Ureter (tissue), 1 donor: ENCODE data around the gene GOT1. TPM values are rescaled to one million over a fixed set of nuclear protein-coding genes. Genes with fewer than 3 reads are reported as not detected.

ENCODE experiments used
- DNase-seq: peaks from one replicate; pipeline ENCODE4 v3.0.0-alpha.2; 2020; ENCODE audit warnings: low spot score
- total RNA-seq: library from RNA; stranded (reverse); gene quantifications from one replicate; pipeline ENCODE4 v1.2.4, GENCODE V29; 2023
- donor health status: DM: yes; HTN: yes; CAD: no.

GOT1 gene
- total RNA-seq, 1 donor from 2014 or later = 41.3 TPM

GRCh38 chr10:99433378-99434020 is 3.1 kb upstream of the GOT1 start:
- no peak for DNase-seq

DNA sequence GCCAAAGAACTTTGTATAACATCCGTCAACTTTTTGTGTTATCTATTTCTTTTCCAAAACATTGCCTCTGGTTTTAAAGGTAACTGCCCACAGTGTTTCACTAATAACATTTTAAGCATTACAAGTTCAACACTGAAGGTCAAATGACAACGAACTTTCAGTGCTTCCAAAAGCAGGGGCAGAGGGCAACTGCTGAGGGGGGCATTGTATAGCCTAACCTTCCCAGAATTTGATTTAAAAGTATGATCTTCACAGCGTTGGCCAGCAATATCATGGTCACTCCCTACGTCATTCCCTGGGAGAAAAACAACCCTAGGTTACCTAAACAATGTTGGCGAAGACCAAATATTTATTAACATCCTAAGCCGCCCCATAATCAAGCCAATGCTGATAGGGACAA is 2.5 kb upstream of the GOT1 start:
- DNase-seq = no peak

DNA sequence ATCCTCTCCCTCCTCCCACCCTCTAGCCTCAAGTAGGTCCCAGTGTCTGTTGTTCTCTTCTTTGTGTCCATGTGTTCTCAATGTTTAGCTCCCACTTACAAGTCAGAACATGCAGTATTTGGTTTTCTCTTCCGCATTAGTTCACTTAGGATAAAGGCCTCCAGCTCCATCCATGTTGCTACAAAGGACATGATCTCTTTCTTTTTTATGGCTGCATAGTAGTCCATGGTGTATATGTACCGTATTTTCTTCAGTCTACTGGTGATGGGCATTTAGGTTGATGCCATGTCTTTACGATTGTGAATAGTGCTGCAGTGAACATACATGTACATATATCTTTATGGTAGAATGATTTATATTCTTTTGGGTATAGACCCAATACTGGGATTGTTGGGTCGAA is 1.6 kb upstream of the GOT1 start:
- DNase-seq = no peak

DNA sequence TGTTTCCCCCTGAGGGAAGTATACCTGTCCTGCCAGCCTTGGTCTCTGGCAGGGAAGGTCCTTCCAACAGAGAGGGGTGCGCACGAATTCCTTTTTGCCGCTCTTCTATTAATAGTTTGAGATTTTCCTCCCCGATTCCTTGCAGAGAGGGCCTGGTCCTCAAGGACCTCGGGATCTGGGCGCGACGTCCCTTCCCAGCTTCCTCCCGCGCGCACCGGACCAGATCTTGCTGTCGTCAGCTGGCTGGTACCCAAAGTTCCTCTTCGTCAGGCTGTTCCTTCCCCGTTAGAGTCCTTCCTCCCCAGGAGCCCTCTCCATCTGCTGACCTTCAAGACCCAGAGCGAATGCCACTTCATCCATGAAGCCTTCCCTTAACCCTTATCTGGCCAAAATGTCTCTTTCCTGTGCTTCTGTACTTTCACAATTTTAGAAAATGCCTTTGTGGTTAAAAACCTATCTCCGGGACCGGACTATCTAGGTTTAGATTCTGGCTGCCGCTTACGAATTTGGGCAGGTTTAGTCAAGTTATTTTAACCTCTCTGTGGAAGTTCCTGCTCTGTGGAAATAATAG is 851 bp upstream of the GOT1 start:
- DNase-seq = peak; percentile 76

DNA sequence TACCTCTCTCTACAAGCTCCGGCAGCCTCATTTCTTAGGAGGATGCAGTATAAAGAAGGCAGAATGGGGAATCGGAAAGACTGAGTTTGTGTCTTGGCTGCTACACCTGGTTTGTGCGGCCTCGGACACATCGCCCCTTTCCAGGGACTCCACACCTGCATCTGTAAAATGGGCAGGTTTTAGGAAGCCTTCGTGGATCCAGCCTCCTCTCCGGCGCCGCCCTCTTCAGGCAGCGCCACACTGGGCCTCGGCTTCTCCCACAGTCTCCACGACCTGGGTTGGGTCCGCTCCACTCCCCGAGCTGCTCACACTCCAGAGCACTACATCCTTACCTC is 341 bp downstream of the GOT1 start:
- DNase-seq = no peak

- no peak for DNase-seq
Observed at GRCh38 chr10:99429517-99430095, 818 bp downstream of the GOT1 start.

GRCh38 chr10:99427566-99428190 is 2.7 kb downstream of the GOT1 start:
- DNase-seq = no peak

- DNase-seq = no peak
Observed at GRCh38 chr10:99426689-99427088, 3.7 kb downstream of the GOT1 start.

- DNase-seq = no peak
Observed at GRCh38 chr10:99425204-99425603, 5.2 kb downstream of the GOT1 start.

DNA sequence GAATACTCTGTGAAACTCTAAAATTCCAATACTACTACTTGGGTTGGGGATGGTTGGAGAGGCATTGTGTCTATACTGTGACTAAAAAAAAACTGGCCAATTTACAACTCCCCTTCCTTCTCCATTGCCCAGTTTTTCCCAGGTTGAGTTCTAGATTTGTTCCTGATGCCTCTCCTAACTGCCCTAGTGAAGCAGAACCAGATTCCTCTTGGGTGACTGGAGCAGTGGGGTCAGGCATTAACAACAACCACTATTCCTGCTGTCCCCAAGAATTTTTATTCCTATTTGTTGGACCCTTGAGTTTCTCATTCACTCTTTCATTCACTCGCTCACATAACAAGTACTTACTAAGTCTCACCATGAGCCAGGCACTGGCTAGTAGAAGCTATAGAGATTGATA is 5.8 kb downstream of the GOT1 start:
- DNase-seq = no peak

DNA sequence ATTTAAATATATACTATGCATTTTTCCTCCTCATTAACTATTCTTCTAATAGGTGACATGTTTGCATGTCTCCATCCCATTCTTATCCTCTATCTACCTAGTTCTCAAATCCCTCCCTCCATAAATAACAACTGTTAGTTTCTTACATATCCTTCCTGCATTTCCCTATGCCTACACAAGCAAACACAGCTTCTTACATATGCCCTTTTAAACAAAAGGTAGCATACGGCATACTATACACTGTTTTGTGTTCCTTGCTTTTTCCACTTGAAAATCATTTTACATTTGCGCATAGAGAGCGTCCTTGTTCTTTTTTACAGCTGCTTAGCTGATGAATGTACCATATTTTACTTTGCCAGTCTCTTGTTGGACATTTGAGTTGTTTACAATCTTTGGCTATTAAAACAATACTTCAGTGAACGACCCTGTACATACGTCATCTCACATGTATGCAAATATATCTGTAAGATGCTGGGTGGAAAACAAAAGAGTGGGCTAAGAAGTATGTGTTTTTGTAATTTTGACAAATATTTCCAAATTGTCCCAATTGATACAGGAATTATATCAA is 7.8 kb downstream of the GOT1 start:
- DNase-seq = no peak

DNA sequence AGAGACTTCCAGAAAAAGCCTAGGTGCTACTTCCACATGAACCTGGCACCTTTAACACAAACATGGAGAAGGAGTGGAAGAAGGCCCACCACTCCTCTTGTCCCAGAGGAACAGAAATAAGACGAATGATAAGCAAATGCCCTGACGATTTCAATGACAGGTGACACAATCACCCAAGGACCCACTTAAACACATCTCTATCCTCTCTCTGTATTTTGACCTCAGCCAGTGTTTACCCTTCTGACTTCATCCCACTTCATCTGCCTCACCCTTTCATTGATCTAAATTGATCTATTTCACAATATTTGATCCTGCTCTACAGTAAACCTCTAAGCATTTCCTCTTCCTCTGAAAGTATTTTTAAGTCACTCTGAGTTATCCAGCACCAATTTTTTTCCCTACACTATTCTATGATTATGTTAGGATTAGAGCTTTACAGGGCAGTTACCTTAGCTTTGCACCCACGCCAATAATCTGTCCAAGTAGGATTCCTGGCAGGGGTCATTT is 9.1 kb downstream of the GOT1 start:
- no peak for DNase-seq

GRCh38 chr10:99419688-99420087 is 10.7 kb downstream of the GOT1 start:
- DNase-seq = no peak

- no peak for DNase-seq
Observed at GRCh38 chr10:99418910-99419624, 11.4 kb downstream of the GOT1 start.

- DNase-seq = no peak
Observed at GRCh38 chr10:99412099-99412498, 18.3 kb downstream of the GOT1 start.

GRCh38 chr10:99411546-99411945 is 18.9 kb downstream of the GOT1 start:
- no peak for DNase-seq

DNA sequence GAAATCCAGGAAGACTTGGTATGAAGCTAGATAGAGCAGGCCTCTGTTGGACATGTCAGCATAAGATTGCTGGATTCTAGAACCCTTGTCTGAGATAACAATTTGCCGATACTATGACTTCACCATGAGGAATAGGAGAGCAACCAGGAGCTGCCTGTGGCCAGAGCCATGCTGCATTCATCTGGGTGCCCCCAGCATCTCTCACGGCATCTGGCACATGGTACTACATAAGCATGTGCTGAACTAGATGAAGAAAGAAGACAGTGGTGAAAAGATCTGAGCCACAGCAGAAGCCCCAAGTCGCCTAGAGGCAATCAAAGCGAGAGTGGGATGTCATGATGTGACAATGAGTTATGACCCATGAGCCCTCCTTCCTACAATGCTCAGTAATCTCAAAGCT is 19.5 kb downstream of the GOT1 start:
- no peak for DNase-seq

GRCh38 chr10:99410146-99410545 is 20.3 kb downstream of the GOT1 start:
- no peak for DNase-seq

DNA sequence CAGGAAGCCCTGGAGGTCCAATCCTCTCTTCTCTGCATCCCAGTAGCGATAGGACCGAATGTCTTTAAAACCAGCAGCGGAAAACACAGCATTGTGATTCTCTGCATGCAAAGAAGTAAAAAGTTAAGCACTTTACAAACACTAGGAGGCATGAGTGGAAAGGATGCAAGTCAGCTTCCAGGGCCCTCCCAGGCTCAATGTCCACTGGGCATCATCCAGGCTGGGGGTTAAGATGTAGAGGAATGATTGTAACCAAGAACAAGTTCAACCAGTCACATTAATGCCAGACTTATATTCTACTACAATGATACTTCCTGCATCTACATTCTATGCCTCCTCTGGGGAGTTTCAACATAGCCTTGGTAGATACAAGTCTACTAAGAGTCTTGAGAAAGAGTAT is 24.3 kb downstream of the GOT1 start:
- no peak for DNase-seq

DNA sequence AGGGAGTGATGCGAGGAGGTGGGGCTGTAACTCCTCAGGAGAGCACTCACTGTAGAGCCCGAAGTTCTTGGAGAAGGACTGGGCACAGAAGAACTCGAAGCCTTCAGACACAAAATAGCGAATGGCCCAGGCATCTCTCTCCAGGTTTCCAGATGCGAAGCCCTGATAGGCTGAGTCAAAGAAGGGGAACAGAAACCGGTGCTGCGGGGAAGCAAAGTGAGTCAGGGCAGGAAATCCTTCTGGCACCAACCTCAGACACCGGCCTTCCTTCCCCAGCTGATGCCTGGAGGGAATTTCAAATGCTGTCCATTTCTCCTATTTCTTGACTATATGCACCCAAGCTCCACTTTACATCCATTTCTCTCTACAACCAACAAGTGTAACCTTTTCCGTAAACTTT is 26.8 kb downstream of the GOT1 start:
- DNase-seq = no peak

GRCh38 chr10:99399664-99400063 is 30.8 kb downstream of the GOT1 start:
- DNase-seq = no peak

DNA sequence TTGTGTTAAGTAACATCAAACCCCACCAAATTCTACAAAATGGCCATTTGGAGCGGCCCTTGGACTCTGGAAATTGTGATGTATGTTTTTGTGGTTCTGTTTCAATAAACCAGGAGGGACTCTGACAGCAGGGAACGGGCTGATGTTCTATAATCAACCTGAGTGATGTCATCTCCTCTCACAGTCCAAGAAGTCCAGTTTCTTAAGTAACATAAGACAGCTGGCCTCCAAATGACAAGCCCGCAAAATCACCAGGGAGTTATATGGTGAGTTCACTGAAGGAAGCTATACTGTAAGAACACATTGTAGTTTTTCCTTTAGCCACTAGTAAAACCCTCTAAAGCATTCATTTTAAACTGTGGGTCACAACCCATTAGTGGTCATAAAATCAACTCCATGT is 34.0 kb downstream of the GOT1 start:
- DNase-seq = no peak
